HG03521 (cell line): ENCODE data around the gene ECI1.

Experiments used
- ATAC-seq: cut with Tn5 transposase; IDR thresholded peaks from one replicate; pipeline ENCODE4 v1.9.1; 2021; ENCODE audit warnings: mild to moderate bottlenecking, moderate library complexity; ENCODE audit not compliant: unreplicated experiment

Gene ECI1

GRCh38 chr16:2251296-2252111, at the start of gene ECI1:
ECI1 (minus strand) TSS chr16:2251587; CDS start chr16:2251566, 21 bp downstream.
- ATAC-seq = peak; percentile 83

- ATAC-seq = no peak
Observed at GRCh38 chr16:2299915-2300192, 48.5 kb upstream of the ECI1 start.

GRCh38 chr16:2299121-2299914, 47.9 kb upstream of the ECI1 start:
- no peak for ATAC-seq

DNA sequence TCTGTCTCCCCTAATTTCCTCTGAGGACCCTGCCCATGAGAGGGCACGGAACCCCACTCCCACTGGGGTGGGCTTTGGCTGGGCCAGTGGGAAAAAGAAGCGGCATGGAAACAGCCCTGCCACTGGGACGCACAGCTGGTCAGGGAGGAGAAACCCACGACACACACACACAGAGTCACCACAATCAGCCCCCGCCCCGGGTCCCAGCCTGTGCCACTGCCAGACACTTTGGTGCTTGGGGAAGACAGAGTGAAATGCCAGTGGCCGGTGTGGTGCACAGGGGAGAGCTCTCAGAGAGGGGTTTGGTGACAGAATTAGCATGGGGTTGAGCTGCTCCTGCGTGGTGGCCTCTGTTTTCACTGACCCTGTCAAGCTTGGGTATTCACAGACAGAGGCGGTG, 47.2 kb upstream of the ECI1 start:
- ATAC-seq = no peak

DNA sequence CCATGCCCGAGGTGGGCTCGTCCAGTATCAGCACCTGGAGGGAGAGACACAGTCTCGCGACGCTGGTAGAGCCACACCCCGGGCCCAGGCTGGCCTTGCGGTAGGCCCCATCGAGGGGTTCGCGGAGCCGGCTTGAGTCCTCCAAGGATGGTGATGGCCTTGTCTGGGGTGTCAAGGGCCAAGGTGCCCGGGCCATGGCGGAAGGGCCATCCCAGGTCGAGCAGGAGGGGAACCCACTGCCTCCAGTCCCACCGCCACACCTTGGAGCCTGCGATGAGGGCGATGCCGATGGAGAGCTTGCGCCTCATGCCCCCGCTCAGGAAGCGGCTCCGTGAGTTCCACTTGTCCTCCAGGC, 46.1 kb upstream of the ECI1 start:
- no peak for ATAC-seq

GRCh38 chr16:2296661-2297505, 45.5 kb upstream of the ECI1 start:
- no peak for ATAC-seq

- no peak for ATAC-seq
Observed at GRCh38 chr16:2295056-2295798, 43.8 kb upstream of the ECI1 start.

DNA sequence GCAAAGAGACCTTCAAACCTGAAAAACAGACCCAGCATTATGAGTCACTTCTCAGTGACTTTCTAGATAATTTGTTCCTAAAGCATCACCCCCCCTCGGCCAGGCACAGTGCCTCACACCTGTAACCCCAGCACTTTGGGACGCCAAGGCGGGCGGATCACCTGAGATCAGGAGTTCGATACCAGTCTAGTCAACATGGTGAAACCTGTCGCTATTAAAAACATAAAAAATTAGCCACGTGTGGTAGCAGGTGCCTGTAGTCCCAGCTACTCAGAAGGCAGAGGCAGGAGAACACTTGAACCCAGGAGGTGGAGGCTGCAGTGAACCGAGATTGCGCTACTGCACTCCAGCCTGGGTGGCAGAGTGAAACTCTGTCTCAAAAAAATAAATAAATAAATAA, 40.8 kb upstream of the ECI1 start:
- ATAC-seq = no peak

GRCh38 chr16:2289282-2289681, 37.9 kb upstream of the ECI1 start:
- ATAC-seq = no peak

GRCh38 chr16:2288726-2289125, 37.3 kb upstream of the ECI1 start:
- no peak for ATAC-seq

GRCh38 chr16:2287916-2288547, 36.6 kb upstream of the ECI1 start:
- no peak for ATAC-seq

DNA sequence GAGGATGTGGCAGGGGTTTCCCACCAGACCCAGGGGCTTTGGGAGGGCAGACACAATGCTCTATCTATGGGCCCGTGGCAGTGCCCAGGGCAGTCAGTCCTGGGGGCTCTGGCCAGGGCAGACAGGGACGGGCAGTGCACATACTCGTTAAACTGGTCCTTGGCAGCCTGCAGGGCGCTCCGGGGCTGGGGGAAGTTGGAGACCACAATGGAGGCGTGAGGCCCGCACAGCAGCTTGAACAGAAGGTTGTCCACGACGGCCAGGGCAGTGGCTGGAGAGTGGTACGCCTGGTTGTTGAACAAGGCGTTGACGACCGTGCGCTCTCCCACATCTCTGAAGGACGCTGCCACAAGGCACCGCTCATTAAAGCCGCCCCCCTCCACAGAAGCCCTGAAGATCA, 35.2 kb upstream of the ECI1 start:
- ATAC-seq = no peak

- ATAC-seq = no peak
Observed at GRCh38 chr16:2285731-2286191, 34.4 kb upstream of the ECI1 start.

- ATAC-seq = no peak
Observed at GRCh38 chr16:2284797-2285576, 33.6 kb upstream of the ECI1 start.

DNA sequence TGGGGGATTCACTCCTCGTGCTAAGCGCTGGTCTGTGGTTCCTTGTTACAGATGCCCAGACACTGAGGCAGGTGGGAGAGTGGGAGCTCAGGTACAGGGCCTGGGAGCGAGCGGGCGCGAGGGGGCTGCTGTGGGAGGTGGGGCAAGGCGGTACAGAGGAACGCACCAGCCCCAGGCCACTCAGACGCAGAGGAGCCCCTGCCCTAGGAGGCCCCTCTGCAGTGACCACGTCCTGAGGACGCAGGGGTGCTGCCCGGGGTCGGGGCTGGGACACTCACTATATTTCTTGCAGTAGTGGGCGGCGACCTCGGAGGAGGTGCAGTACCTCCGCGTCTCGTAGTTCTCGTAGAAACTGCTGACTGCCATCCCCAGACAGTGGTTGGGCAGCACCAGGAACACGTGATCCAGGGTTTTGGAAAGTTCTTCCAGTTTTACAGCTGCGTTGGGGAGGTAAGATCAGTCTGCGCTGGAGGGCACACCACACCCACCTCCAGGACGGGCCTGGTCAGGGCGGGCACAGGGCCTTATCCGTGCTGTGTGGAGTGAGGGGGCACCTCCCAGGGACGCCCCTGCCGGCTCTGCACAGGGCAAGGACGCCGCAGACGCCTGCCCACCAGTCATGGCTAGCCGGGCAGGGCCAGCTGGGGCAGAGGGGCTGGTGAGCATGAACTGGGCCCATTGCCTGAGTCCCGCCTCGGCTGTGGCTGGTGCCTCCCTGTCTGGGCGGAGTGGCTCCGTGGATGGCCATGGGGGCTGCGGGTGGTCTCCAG, 32.8 kb upstream of the ECI1 start:
- ATAC-seq = no peak

- ATAC-seq = no peak
Observed at GRCh38 chr16:2282866-2283555, 31.6 kb upstream of the ECI1 start.

DNA sequence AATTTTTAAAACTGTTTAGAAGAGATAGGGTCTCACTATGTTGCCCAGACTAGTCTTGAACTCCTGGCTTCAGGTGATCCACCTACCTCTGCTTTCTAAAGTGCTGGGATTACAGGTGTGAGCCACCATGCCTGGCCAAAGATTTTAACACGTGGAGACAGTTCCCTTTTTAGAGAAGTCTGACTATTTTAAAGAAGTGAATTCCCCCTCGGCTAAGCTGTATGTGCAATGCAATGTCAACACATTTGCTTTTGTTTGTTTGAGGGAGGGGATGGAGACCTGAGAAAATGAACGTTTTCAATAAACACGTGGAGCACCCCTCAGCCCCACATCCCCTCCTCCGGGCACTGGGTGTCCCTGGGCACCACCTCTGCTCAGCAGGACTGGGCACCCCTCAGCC, 30.9 kb upstream of the ECI1 start:
- ATAC-seq = no peak

GRCh38 chr16:2280981-2281542, 29.7 kb upstream of the ECI1 start:
- no peak for ATAC-seq
